ENCODE results near the gene LRCH1. TPM values are rescaled to one million over a fixed set of nuclear protein-coding genes. Genes with fewer than 3 reads are reported as not detected.

LRCH1 gene
- total RNA-seq, 4 donors from 2014 or later = 42.7 to 66.0 (median 53.1) TPM

DNA sequence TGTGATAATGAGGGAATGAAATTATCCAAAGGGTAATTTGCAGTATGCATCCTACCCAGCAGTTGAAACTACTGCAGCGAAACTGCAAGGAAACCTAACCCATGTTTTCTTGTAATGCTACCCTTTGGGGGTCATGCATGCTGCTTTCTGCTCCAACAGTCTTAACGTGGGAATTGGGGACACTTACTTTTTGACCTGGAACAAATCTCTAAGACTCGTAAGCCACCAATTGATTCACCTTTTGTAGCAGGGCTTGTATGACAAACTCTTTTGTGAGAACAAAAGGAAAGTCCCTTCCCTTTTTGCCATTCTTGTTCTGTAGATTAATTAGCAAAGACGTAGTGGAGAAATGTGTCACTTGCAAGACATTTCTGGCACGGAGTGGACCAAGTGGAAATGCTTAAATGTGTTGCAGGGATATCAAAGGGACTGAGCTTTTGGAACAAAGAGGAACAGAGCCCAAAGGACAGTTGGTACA, 27.4 kb downstream of the LRCH1 start:
- TF ChIP-seq POLR2A (IDR thresholded peaks at IDR 0.05; ENCODE audit: low read depth) (no peak), EP300 (IDR thresholded peaks at IDR 0.05) (no peak), POLR2AphosphoS5 (IDR thresholded peaks at IDR 0.05) (no peak)
- TF ChIP-seq, protein P1, sequence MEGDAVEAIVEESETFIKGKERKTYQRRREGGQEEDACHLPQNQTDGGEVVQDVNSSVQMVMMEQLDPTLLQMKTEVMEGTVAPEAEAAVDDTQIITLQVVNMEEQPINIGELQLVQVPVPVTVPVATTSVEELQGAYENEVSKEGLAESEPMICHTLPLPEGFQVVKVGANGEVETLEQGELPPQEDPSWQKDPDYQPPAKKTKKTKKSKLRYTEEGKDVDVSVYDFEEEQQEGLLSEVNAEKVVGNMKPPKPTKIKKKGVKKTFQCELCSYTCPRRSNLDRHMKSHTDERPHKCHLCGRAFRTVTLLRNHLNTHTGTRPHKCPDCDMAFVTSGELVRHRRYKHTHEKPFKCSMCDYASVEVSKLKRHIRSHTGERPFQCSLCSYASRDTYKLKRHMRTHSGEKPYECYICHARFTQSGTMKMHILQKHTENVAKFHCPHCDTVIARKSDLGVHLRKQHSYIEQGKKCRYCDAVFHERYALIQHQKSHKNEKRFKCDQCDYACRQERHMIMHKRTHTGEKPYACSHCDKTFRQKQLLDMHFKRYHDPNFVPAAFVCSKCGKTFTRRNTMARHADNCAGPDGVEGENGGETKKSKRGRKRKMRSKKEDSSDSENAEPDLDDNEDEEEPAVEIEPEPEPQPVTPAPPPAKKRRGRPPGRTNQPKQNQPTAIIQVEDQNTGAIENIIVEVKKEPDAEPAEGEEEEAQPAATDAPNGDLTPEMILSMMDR (IDR thresholded peaks at IDR 0.05) = no peak
- intact Hi-C loops (cut with DNase I) = no loop called here
- no peak for DNase-seq (ENCODE audit: extremely low spot score)
- Histone ChIP-seq H3K27ac (replicated peaks in 1 of 4) (peak overlapping the region in 2 of 4 donors; percentile 66 to 70), H3K4me3 (no peak overlapping the region), H3K36me3 (no peaks in the 10 kb centered on the region), H3K27me3 (no peaks in the 10 kb centered on the region), H3K4me1 (peaks cover 62 to 97% (median 94%) of the 10 kb centered on the region in 4 donors), H3K9me3 (no peaks in the 10 kb centered on the region)
- WGBS = 61% methylated on average over 5 of the region's 5 CpGs

DNA sequence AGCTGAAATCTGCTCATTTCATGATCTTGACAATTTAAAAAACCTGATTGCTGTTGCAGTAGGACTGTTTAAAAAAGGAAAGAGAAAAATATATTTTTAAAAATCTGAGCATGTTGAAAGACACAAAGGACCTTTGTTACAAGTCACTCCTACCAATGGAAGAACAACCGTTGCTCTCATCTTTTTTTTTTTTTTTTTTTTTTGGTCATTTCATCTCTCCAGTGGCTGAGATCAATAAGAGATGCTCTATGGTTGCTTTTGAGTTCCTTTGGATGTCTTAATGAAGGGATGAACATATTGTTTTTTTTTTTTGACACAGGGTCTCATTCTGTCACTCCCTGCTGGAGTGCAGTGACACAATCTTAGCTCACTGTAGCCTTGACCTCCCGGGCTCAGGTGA, 29.2 kb downstream of the LRCH1 start:
- intact Hi-C loops (cut with DNase I) = no loop called here
- no peaks in the 10 kb centered on the region for H3K27me3 ChIP-seq
- H3K4me1 ChIP-seq = peaks cover 59 to 97% (median 94%) of the 10 kb centered on the region in 4 donors
- no peak for DNase-seq (ENCODE audit: extremely low spot score)
- H3K36me3 ChIP-seq = no peaks in the 10 kb centered on the region
- H3K4me3 ChIP-seq = no peak overlapping the region
- H3K9me3 ChIP-seq = no peaks in the 10 kb centered on the region
- 89% methylated on average over 2 of the region's 2 CpGs for WGBS
- H3K27ac ChIP-seq (replicated peaks in 1 of 4) = no peak overlapping the region
- TF ChIP-seq POLR2AphosphoS5 (IDR thresholded peaks at IDR 0.05) = no peak
- TF ChIP-seq EP300 (IDR thresholded peaks at IDR 0.05) = no peak
- TF ChIP-seq, protein P1 (IDR thresholded peaks at IDR 0.05) = no peak
- TF ChIP-seq POLR2A (IDR thresholded peaks at IDR 0.05; ENCODE audit: low read depth) = no peak

- Histone ChIP-seq H3K27ac (replicated peaks in 1 of 4) (peak overlapping the region in 1 of 4 donors; percentile 9), H3K4me1 (peaks cover 29 to 82% (median 73%) of the 10 kb centered on the region in 4 donors), H3K36me3 (no peaks in the 10 kb centered on the region), H3K9me3 (no peaks in the 10 kb centered on the region), H3K4me3 (no peak overlapping the region), H3K27me3 (no peaks in the 10 kb centered on the region)
- TF ChIP-seq POLR2AphosphoS5 (IDR thresholded peaks at IDR 0.05) (no peak), POLR2A (IDR thresholded peaks at IDR 0.05; ENCODE audit: low read depth) (no peak), EP300 (IDR thresholded peaks at IDR 0.05) (no peak)
- TF ChIP-seq, protein P1 (IDR thresholded peaks at IDR 0.05) = no peak
- no peak for DNase-seq (ENCODE audit: extremely low spot score)
- intact Hi-C loops (cut with DNase I) = no loop called here
- WGBS = 55% methylated on average over 7 of the region's 7 CpGs
These were observed 34.0 kb downstream of the LRCH1 start for GRCh38 chr13:46586751-46587514.

- H3K36me3 ChIP-seq = no peaks in the 10 kb centered on the region
- no peaks in the 10 kb centered on the region for H3K9me3 ChIP-seq
- no peak overlapping the region for H3K27ac ChIP-seq (replicated peaks in 1 of 4)
- TF ChIP-seq EP300 (IDR thresholded peaks at IDR 0.05) (no peak), POLR2A (IDR thresholded peaks at IDR 0.05; ENCODE audit: low read depth) (no peak), POLR2AphosphoS5 (IDR thresholded peaks at IDR 0.05) (no peak)
- TF ChIP-seq, protein P1 (IDR thresholded peaks at IDR 0.05) = no peak
- peaks cover 26 to 85% (median 75%) of the 10 kb centered on the region in 4 donors for H3K4me1 ChIP-seq
- intact Hi-C loops (cut with DNase I) = no loop called here
- no peak overlapping the region for H3K4me3 ChIP-seq
- no peak for DNase-seq (ENCODE audit: extremely low spot score)
- 82% methylated on average over 4 of the region's 4 CpGs for WGBS
- H3K27me3 ChIP-seq = no peaks in the 10 kb centered on the region
These were observed 34.9 kb downstream of the LRCH1 start for GRCh38 chr13:46587807-46588418.

Measured in esophagus muscularis mucosa (tissue), 4 donors.